Fibroblast of skin of left biceps (primary cell): ENCODE measurements around the gene DIAPH2.
A peak's percentile ranks its signal among the peaks of the same experiment; 100 is the strongest.

Experiments
- DNase-seq, 2 experiments: peaks; one replicate each; pipeline ENCODE4 v3.0.0-alpha.2; 2013; ENCODE audit warnings: low read depth in 2 of 2

The DIAPH2 gene

GRCh38 chrX:97474933-97475332, 790.3 kb downstream of the DIAPH2 start:
- DNase-seq: no peak

GRCh38 chrX:97479106-97479890, 794.7 kb downstream of the DIAPH2 start:
- DNase-seq: no peak

GRCh38 chrX:97481228-97481627, 796.6 kb downstream of the DIAPH2 start:
- no peak for DNase-seq

- no peak for DNase-seq
Measured at GRCh38 chrX:97482666-97483300, 798.1 kb downstream of the DIAPH2 start.

- DNase-seq: no peak
Measured at GRCh38 chrX:97490656-97491055, 806.0 kb downstream of the DIAPH2 start.

GRCh38 chrX:97494756-97495372, 810.2 kb downstream of the DIAPH2 start:
- DNase-seq: no peak

- no peak for DNase-seq
Measured at GRCh38 chrX:97498093-97498492, 813.5 kb downstream of the DIAPH2 start.

GRCh38 chrX:97504431-97504830, 819.8 kb downstream of the DIAPH2 start:
- DNase-seq: no peak

- no peak for DNase-seq
Measured at GRCh38 chrX:97517763-97518162, 833.1 kb downstream of the DIAPH2 start.

GRCh38 chrX:97522307-97522706, 837.7 kb downstream of the DIAPH2 start:
- DNase-seq: no peak

- DNase-seq: no peak
Measured at GRCh38 chrX:97524340-97524739, 839.7 kb downstream of the DIAPH2 start.

GRCh38 chrX:97524997-97525396, 840.4 kb downstream of the DIAPH2 start:
- no peak for DNase-seq

GRCh38 chrX:97525981-97526380, 841.3 kb downstream of the DIAPH2 start:
- no peak for DNase-seq

- DNase-seq: no peak
Measured at GRCh38 chrX:97527725-97528124, 843.1 kb downstream of the DIAPH2 start.

GRCh38 chrX:97529536-97530200, 845.0 kb downstream of the DIAPH2 start:
- peak; percentile 5 to 9 for DNase-seq

- no peak for DNase-seq
Measured at GRCh38 chrX:97531825-97532224, 847.2 kb downstream of the DIAPH2 start.

- no peak for DNase-seq
Measured at GRCh38 chrX:97538745-97539144, 854.1 kb downstream of the DIAPH2 start.

GRCh38 chrX:97539970-97540519, 855.4 kb downstream of the DIAPH2 start:
- DNase-seq: no peak

- no peak for DNase-seq
Measured at GRCh38 chrX:97547877-97548578, 863.4 kb downstream of the DIAPH2 start.

- no peak for DNase-seq
Measured at GRCh38 chrX:97551821-97552220, 867.2 kb downstream of the DIAPH2 start.

- no peak for DNase-seq
Measured at GRCh38 chrX:97553833-97554232, 869.2 kb downstream of the DIAPH2 start.
